Measurements from ENCODE around the gene RBM28.
A peak's percentile ranks its signal among the peaks of the same experiment; 100 is the strongest.

The RBM28 gene

DNA sequence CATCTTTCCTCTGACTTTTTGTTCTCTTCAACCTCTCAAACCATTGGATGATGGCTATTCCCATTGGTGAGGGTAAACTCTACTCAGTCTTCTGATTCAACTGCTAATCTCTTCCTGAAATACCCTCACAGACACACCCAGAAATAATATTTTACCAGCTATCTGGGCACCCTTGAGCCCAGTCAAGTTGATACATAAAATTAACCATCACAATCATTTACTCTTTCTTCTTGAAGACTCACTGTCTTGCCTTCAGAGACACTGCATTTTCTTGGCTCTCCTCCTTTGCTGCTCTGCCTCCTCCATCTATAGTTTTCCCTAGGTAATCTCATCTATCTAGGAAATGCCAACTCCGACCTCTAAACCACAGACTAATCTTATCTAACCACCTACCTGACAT is 30.3 kb upstream of the RBM28 start:
- DNase-seq (ENCODE audit: low spot score) = no peak

DNA sequence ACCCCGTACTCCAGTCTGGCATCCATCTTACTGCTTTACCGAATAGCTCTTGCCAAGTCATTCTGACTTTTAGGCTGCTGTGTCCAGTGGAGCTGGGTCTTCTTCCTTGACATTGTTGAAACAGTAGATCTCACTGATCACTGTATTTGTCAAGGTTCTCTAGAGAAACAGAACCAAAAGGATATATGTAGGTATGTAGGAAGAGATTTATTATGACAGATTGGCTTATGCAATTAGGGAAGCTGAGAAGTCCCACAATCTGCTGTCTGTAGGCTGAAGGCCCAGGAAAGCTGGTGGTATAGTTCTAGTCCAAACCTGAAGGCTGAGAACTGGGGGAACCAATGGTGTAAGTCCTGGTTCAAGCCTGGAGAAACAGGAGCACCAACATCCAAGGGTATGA is 29.9 kb upstream of the RBM28 start:
- no peak for DNase-seq (ENCODE audit: low spot score)

DNA sequence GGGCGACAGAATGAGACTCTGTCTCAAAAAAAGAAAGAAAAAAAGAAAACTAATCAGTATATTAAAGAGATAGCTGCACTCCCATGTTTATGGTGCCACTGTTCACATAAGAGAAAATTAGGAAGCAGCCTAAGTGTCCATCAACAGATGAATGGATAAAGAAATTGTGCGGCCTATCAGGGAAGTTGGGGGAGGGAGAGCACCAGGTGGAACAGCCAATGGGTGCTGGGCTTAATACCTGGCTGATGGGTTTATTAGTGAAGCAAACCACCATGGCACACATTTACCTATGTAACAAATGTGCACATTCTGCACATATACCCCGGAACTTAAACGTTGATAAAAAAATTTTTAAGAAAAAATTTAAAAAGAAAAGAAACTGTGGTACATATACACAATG is 26.8 kb upstream of the RBM28 start:
- no peak for DNase-seq (ENCODE audit: low spot score)

DNA sequence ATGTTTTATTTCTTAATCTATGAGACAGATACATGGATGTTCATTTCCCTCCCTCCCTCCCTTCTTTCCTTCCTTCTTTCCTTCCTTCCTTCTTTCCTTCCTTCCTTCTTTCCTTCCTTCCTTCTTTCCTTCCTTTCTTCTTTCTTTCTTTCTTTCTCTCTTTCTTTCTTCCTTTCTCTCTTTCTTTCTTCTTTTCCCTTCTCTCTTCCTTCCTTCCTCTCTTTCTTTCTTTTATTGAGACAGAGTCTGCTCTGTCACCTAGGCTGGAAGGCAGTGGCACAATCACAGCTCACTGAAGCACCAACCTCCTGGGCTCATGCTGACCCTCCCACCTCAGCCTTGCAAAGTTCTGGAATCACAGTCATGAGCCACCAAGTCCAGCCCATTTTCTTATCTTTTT is 23.3 kb upstream of the RBM28 start:
- no peak for DNase-seq (ENCODE audit: low spot score)

DNA sequence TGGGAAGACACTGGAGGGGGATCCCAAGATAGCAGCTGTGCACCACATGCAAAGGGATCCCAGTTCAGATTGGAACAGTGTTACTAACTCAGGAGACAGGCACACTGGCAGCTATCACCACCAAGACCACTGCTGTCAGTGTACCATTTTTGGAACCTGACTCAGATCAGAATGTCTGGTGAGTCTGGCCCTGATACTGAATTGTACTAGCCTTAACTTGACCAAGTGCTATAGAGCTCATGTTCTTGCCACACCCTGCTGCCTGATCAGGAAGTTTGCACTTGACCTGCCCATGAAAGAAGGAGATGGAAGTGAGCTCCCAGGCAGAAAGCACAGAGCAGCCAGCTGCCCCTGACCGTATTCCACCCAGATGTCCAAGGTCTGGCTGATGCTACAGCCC is 22.6 kb upstream of the RBM28 start:
- no peak for DNase-seq (ENCODE audit: low spot score)

DNA sequence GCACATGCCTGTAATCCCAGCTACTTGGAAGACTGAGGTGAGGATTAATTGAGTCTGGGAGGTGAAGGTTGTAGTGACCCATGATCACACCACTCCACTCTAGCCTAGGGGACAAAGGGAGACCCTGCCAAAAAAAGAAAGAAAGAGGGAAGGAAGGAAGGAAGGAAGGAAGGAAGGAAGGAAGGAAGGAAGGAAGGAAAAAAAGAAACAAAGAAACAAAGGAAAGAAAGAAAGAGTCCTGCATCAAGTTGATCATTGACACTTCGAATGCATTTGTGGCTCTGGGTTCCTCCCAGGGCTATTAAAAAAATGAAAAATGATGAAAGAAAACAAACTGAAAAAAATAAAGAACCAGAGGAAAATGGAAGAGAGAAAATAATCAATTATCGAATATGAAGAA is 21.7 kb upstream of the RBM28 start:
- no peak for DNase-seq (ENCODE audit: low spot score)

DNA sequence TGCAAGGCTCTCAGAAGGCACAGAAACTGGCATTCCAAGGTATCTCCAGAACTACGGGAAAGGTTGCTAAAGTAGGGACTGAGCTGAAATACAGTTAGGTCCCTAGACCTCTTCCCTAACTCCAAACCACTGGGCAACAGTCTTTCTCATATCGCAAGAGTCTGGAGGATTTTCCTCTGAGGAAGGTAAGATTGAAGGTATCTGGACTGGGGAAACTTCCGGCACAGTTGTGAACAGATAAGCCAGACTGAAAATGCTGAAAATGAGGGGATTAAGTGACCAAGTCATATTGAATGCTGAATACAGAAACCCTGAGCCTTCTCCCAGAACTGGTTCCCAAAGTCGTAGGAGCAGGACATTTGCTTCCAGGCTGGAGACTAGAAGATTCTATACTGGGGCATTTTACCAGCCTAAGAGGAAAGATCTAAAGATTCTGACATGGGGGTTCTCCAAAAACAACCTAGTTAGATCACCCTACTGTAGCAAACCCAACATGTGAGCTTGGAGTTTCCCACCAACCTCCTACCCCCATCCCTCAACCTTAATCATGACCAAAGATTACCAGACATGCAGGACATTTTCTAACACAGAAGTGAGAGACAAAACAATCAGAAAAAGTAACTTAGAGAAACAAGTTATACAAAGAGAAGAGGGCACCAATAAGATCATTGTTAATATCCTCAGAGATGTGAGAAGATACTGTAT is 20.6 kb upstream of the RBM28 start:
- DNase-seq (ENCODE audit: low spot score) = no peak

DNA sequence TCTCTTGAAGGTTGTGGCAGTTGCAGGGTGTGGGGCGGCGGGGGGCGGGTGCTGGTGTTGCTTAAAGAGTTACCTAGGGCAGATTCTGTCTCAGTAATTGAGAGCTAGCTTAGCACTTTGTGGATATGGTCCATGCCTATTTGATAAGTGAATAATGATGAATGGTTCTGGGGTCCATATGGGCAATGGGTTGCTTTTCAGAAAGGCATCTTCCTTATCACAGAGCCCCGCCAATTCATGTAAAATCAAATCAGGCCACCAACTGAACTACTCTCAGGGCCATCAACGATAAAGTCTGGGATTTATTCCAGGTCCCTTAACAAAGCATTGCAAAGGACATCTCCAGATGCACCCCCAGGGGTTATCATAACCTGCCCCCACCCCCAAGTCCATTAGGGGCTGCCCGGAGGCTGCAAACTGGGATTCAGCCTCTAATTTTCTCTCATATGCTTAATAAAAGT is 19.6 kb upstream of the RBM28 start:
- no peak for DNase-seq (ENCODE audit: low spot score)

DNA sequence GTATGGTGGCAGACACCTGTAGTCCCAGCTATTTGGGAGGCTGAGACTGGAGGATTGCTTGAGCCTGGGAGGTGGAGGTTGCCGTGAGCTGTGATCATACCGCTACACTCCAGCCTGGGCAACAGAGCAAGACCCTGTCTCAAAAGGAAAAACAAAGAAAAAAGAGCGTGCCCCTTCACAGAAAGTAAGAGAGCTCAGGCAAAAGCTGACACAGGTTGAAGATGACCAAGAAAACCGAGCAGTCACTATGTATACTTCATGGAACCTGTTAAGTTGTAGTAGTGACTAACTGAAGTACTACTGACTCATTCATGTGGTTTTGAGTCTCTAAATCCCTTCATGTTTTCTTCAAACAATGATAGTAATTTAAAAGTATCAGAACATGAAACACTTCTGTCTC is 19.0 kb upstream of the RBM28 start:
- peak; percentile 32 for DNase-seq (ENCODE audit: low spot score)

DNA sequence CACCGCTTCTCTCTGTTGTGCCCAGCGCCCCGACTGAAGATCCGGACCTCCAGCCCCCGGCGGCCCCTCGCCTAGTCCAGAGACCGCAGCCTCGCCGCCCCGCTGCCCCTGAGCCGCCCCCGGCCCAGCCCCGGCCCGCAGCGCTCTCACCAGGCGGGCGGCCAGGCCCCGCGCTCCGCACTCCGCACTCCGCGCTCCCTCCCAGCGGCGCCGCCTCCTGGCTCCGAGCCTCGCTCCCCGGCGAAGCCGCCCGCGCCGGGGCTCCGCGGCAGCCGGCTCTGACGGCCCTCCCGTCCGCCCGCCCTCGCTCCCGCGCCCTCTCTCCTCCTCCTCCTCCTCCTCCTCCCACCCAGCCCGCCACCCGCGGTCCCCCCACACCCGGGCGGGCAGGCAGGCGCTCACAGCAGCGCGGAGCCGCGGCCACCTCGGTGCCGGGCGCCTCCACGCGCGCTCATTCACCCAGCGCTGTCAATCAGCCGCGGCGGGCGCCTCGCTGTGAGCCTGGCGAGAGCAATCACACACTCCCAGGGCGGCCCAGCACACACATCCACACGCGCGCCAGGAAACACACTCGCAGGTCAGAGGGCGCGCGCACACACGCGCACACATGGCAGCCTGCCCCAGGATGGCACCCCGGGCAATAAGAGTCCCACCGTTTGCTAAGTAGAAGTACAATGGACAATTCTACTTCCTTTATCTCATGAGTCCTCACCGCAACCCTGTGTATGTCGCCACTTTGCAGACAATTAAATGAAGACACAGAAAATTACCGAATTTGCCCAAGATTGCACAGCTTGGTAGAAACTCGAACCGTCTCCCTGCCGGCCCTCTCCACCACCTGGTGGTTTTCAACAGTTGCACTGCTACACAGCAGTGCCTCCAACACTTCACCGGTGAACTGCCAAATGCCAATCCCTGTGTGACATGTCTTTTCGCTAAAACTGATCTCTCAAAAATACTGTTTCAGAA is 18.0 kb upstream of the RBM28 start, which contains the start of gene PRRT4:
Gene PRRT4 (minus strand): TSS at position 280 of the 969 bp plus-strand sequence.
- peak; percentile 50 for DNase-seq (ENCODE audit: low spot score)

DNA sequence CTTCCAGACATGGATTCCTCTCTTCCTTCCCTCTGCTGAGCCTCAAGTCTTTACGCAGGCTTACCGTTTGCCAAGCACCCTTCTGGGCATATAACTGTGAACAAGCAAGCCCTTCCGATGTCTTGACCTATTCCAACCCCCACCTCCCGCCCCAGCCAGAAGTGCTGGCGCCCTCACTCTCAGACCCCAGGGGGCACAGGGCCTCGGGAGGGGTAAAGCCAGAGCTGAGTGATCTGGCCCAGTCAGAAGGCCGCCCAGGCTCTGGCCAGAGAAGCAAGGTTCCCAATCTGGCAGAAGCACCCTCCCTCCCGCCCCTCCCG is 16.6 kb upstream of the RBM28 start:
- no peak for DNase-seq (ENCODE audit: low spot score)

DNA sequence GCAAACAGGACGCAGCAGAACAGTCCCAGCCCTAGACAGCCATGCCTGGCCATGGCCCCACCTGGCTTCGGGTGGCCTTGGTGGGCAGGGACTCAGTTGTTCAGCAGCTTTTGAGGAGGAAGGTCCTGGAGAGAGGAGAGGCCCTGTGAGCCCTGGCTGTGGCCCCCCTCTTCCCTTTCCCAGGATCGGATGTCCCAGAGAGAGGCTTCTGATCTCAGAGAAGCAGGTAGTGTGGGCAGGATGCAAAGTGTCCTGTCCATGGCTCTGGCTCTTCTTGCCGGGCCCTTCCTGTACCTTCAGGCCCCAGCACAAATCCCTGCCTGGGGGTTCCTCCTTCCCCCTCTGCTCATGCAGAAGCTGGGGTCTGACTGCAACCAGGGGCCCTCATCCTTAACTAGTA is 16.2 kb upstream of the RBM28 start:
- no peak for DNase-seq (ENCODE audit: low spot score)

DNA sequence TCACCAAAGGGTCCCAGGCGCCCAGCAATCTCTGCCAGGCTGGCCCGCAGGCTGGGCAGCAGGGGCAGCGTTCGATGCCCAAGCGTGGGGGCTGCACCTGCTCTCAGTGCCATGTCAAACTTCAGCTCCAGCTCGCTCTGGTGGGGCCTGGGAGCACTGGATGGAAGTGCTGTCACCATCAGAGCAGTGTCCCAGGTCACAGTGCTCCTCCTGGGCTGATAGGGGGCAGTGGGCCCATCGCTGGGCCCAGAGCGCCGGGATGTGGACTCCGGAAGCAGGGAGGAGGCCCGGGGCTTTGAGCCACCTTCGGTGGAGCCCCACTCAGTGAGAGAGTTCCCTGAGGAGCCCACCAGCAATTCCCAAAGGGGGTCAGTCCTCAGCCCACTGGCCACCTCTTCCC is 15.6 kb upstream of the RBM28 start:
- DNase-seq (ENCODE audit: low spot score) = no peak

DNA sequence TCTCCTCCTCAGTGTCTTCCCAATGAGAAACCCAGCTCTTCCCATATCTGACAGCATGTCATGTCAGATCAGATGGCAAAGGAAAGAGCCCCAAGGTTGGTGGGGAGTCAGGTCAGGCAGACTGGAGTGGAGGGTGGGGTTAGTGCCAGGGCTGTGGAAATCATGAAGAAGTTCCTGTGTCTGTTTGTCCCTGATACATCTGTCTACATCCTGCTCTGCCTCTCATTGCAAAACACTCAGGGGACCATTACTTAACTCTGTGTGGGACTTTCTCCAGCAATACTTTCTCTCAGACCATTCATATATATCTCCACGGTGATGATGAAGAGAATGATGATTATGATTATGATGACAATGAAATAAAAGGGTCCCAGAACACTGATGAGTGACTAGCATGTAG is 14.5 kb upstream of the RBM28 start:
- DNase-seq (ENCODE audit: low spot score) = no peak

DNA sequence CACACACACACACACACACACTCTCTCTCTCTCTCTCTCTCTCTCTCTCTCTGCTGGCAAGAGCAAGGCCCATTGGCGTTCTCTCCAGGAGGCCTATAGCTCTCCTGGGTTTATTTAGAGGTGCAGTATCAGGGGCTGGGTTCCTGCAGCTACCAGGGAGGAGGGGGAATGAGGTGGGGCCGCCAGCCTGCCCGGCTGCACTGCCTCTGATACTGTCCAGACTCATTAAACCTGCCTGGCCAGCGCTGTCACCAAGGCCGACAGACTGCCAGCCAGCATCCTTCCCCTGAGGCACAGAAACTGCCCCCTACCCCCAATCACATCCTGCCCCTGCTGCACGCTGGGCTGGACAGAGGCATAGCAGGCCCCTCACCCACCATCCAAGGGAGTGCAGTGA is 13.5 kb upstream of the RBM28 start:
- no peak for DNase-seq (ENCODE audit: low spot score)

DNA sequence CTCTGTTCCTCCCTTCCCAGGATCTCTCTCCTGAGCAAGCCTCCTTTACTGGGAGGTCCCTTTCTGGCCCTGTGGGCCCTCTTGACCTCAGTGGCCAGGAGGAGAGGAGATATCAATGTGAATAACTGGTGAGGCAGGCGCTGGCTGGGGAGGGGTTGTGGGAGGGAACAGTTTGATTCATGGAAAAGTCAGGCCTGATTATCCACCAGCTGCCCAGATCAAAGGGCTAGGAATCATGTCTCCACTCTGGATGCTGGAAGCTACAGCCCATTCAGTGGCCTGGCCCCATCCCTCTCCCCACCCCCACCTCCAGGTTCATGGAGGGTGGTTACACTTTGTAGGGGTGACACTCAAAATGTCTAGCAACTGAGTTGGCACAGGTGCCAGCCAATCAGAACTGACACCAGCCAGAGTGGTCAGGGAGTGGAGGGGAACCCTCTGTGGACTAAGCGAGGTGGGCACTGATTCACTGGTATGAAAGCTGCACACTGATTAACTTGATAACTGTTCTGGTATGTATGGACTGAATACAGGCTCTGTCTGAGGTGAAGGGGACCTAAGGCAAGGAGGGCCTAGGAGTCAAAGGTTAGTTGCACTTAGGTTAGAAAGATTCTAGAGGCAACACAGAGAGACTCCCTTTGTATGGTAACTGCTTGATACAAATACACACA is 13.0 kb upstream of the RBM28 start:
- no peak for DNase-seq (ENCODE audit: low spot score)

DNA sequence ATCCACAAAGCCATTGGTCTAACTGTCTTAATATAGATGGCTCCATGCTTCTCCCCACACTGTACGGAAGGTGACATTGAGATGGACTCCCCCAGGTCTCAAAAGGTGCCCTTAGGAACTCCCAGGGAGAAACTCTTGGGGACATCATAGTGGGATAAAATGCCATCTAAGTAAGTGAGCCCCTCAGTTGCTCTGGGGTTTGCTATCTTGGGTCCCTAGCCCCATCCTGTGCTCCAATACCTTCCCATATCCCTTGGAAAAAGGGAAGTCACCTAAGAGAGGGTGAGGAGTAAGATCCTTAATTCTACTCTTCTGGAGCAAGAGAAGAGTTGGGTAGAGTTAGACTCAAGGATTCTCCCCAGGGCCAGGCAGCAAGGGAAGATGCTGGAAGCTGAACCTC is 9.9 kb upstream of the RBM28 start:
- no peak for DNase-seq (ENCODE audit: low spot score)

DNA sequence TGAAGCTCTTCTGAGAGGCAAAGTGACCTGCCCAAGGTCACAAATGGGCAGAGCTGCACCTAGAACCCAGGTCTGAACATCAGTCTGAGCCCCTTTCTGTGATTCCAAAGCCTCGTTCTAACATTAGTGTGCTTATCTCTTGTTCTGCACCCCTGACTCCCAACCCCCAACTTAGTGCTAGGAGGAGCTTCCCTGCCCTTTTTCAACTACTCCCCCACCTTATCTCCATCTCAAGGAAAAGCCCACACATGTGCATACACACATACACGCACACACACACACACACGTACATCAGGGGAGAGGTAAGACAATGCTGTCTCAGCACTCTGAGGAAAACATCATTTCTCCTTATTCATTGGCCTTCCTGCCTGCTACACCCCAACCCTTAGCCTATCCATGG is 9.5 kb upstream of the RBM28 start:
- DNase-seq (ENCODE audit: low spot score) = no peak

DNA sequence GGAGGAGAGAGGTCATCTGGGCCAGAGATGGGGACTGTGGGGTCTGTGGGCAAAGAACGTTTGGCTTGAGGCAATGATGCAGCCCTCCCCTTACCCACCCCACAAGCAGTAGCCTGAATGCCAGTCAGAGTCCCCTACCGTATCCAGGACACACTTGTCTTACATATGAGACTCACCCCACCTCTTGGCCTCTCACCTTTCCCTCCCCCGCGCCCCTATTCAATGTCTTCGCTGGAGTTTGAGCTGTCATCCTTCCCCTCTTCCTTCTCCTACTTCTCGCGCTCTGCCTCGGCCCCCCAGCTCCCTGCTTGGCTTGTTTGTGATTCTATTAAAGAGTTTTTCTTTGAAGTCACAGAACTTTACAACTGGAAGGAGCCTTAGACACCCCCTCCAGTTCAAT is 8.9 kb upstream of the RBM28 start:
- DNase-seq (ENCODE audit: low spot score) = no peak

DNA sequence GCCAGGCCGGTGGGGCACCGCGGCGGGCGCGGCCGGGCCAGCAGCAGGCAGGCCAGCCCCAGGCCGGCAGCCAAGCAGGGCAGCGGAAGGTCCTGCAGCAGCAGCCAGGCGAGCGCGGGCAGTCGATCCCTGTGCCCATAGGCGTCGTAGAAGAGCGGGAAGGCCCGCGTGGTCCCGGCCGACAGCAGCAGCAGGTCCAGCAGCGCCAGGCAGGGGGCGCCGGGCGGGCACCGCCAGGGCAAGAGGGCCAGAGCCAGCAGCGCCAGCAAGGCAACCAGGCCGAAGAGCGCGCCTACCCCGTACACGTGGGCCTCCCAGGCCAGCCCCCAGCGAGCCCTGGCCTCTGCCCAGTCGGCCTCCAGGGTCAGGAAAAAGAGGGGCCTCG is 8.4 kb upstream of the RBM28 start:
- no peak for DNase-seq (ENCODE audit: low spot score)

DNA sequence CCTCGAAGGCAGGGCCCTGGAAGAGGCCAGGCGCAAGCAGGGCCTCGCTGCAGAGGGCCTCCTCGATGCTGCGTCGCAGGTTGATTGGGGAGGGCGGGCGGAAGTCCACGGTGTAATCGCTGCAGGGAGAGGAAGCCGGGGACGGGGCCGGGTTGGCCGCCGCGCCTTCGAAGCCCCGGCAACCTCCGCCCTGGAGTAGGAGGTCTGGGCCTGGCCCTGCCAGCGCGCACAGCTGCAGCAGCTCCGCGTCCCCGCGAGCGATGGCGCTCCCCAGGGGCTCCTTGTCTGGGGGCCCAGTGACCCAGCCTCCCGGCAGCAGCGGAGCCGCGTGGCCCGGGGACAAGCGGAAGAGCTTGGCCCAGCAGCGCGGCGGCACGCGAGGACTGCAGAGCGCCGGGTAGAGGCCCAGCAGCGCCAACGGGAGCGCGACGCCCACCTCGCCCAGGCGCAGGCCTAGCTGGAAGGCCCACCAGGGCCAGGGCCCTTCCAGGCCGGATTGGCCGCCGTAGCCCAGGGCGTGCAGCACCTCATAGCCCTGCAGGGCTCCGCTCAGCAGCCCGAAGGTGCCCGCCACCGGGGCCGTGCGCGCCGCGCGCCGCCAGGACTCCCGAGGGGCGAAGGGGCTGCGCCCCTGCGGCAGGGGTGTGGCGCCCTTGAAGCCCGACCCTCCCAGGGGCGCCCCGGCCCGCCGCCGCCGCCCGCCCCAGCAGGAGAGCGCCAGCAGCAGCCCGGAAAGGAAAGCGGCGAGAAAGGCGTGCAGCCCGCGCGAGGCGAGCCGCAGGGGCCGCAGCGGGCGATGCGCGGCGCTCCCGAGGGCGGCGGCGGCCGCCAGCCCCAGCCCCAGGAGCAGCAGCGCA is 7.8 kb upstream of the RBM28 start:
- DNase-seq (ENCODE audit: low spot score) = no peak

DNA sequence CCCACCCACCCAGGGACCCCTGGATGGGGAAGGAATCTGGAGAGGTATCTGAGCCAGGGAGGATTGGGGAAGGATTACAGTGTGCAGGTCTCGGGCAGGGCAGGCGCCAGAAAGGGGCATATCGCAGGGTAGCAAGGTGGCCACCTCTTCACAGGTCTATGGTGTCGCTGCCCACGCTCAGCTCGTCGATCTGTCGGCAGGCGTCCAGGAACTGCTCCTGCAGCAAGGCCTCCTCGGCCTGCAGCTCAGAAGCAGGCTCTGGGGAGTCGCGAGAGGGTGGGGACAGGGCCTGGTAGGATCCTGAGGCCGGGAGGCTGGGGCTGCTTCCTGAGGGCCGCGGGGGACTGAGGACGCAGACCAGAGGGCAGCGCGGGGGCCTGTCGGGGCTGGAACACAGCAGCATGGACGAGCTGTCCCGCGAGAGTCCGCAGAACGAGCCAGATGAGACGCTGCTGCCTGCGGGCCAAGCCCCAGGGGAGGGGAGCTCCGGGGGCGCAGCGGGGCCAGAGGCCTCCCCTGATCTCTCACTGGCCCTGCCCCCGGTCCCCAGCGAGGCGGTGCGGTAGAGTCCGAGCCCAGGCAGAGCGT is 7.1 kb upstream of the RBM28 start:
- no peak for DNase-seq (ENCODE audit: low spot score)
